Measurements from ENCODE around the gene TACC2. TPM values are rescaled to one million over a fixed set of nuclear protein-coding genes. Genes with fewer than 3 reads are reported as not detected.
A peak's percentile ranks its signal among the peaks of the same experiment; 100 is the strongest.
"Not testable (repeated sequence)": the region's sequence is repeated elsewhere in the genome, so short reads cannot be mapped to it uniquely, and the experiment has no call there.

Gene TACC2
- total and polyA plus RNA-seq, 2 experiments from 2014 or later, result 30.8 to 35.9 TPM

DNA sequence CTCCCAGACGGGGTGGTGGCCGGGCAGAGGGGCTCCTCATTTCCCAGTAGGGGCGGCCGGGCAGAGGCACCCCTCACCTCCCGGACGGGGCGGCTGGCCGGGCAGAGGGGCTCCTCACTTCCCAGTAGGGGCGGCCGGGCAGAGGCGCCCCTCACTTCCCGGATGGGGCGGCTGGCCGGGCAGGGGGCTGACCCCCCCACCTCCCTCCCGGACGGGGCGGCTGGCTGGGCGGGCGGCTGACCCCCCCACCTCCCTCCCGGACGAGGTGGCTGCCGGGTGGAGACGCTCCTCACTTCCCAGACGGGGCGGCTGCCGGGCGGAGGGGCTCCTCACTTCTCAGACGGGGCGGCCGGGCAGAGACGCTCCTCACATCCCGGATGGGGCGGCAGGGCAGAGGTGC lies 214.2 kb downstream of the TACC2 start:
- H3K9me3 Mint-ChIP-seq; H3K27me3 ChIP-seq (ENCODE audit: insufficient read depth); H3K36me3 ChIP-seq (ENCODE audit: insufficient read depth); H3K4me1 ChIP-seq (ENCODE audit: insufficient read depth); H3K27ac Mint-ChIP-seq; H3K27me3 Mint-ChIP-seq (ENCODE audit: insufficient read depth, low read depth, poor library complexity); H2AFZ ChIP-seq; H3K27ac ChIP-seq (ENCODE audit: low read depth); H3K4me2 ChIP-seq; H3K4me3 Mint-ChIP-seq; H3F3A ChIP-seq (replicated peaks; ENCODE audit: low read depth); H3K4me3 ChIP-seq; H4K20me1 ChIP-seq (replicated peaks; ENCODE audit: insufficient read depth); H3K9me2 ChIP-seq (ENCODE audit: insufficient read depth); DNase-seq (ENCODE audit: low spot score); ATAC-seq: not testable (repeated sequence)
- peaks cover 50% of the 10 kb centered on the region for H3K36me3 Mint-ChIP-seq (ENCODE audit: low read depth)
- peaks cover 12% of the 10 kb centered on the region for H3K4me1 Mint-ChIP-seq
- H3K79me2 ChIP-seq (replicated peaks; ENCODE audit: insufficient read depth), result peaks cover 17% of the 10 kb centered on the region

DNA sequence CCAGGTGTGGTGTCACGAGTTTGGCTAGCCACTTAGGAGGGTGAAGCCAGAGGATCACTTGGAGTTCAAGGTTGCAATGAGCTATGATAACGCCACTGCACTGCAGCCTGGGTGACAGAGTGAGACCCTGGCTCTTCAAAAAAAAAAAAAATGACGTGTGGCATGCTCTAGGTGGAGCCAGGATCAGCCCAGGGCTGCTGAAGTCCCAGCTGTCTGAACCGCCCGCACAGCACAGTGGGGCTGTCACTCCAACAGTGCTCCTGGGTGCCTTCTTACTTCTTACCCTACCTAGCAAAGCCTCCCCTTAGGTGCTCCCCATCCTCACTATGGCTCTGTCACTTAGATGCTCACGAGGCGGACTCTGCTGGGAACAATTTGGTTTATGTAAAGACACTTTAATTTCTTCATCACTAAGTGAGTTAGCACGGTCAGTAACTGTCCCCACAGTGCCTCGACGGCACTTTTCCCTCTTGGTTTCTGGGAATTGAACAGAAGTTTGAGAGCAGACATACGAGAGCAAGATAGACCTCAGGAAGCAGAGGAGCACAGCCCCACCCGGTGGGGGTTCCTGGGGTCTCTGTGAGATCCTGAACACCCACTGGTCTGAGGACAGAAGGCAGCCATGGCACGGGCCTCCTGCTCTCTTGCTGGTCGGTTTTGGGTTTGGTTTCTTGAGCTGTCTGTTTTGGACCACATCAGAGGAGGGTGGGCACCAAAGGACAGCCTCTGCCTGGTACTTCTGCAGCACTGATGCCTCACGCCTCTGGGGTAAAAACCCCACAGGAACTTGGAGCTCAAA lies 215.9 kb downstream of the TACC2 start:
- Histone ChIP-seq H2AFZ (no peak overlapping the region), H3K27ac (ENCODE audit: low read depth) (no peak overlapping the region), H4K20me1 (replicated peaks; ENCODE audit: insufficient read depth) (peaks cover 4% of the 10 kb centered on the region; the same call in 1 of the 2 replicates), H3K79me2 (replicated peaks; ENCODE audit: insufficient read depth) (peaks cover 24% of the 10 kb centered on the region), H3K9me2 (ENCODE audit: insufficient read depth) (no peaks in the 10 kb centered on the region), H3K27me3 (ENCODE audit: insufficient read depth) (no peaks in the 10 kb centered on the region), H3K4me3 (no peak overlapping the region), H3K4me1 (ENCODE audit: insufficient read depth) (peaks cover 4% of the 10 kb centered on the region; the same call in 1 of the 2 replicates), H3K36me3 (ENCODE audit: insufficient read depth) (no peaks in the 10 kb centered on the region), H3F3A (replicated peaks; ENCODE audit: low read depth) (no peaks in the 10 kb centered on the region), H3K4me2 (no peak overlapping the region)
- Mint-ChIP-seq H3K4me1 (peaks cover 19% of the 10 kb centered on the region), H3K27ac (no peak overlapping the region), H3K36me3 (ENCODE audit: low read depth) (peaks cover 47% of the 10 kb centered on the region), H3K27me3 (ENCODE audit: insufficient read depth, low read depth, poor library complexity) (peaks cover 9% of the 10 kb centered on the region), H3K9me3 (no peaks in the 10 kb centered on the region), H3K4me3 (no peak overlapping the region; the same call in 2 of the 3 replicates)
- TF ChIP-seq CTCF (conservative IDR thresholded peaks at IDR 0.05; ENCODE audit: low read depth in 2 of 2) (peak in 1 of 2 experiments; percentile 31; a peak in 1 of 4 replicates), ZNF331 (CRISPR knock-in tag; IDR thresholded peaks at IDR 0.05; ENCODE audit: low read depth) (no peak)
- ATAC-seq (peak; percentile 57), DNase-seq (ENCODE audit: low spot score) (no peak)

GRCh38 chr10:122206471-122207065 lies 217.6 kb downstream of the TACC2 start:
- peaks cover 4% of the 10 kb centered on the region; the same call in 1 of the 2 replicates for H4K20me1 ChIP-seq (replicated peaks; ENCODE audit: insufficient read depth)
- TF ChIP-seq REST (IDR thresholded peaks at IDR 0.05; ENCODE audit: unreplicated experiment), result no peak
- TF ChIP-seq CTCF (conservative IDR thresholded peaks at IDR 0.05; ENCODE audit: low read depth in 2 of 2), result peak; percentile 20 to 25; a peak in 3 of 4 replicates
- H3K27ac ChIP-seq (ENCODE audit: low read depth), result no peak overlapping the region
- H2AFZ ChIP-seq, result no peak overlapping the region
- H3K79me2 ChIP-seq (replicated peaks; ENCODE audit: insufficient read depth), result peaks cover 30% of the 10 kb centered on the region
- H3K4me1 ChIP-seq (ENCODE audit: insufficient read depth), result peaks cover 4% of the 10 kb centered on the region; the same call in 1 of the 2 replicates
- peaks cover 50% of the 10 kb centered on the region for H3K36me3 Mint-ChIP-seq (ENCODE audit: low read depth)
- no peak overlapping the region for H3K27ac Mint-ChIP-seq
- no peaks in the 10 kb centered on the region for H3F3A ChIP-seq (replicated peaks; ENCODE audit: low read depth)
- no peaks in the 10 kb centered on the region for H3K9me3 Mint-ChIP-seq
- H3K4me2 ChIP-seq, result no peak overlapping the region
- no peak for ATAC-seq
- H3K4me1 Mint-ChIP-seq, result peaks cover 19% of the 10 kb centered on the region
- no peak overlapping the region for H3K4me3 ChIP-seq
- DNase-seq (ENCODE audit: low spot score), result no peak
- no peak overlapping the region for H3K4me3 Mint-ChIP-seq
- H3K9me2 ChIP-seq (ENCODE audit: insufficient read depth), result no peaks in the 10 kb centered on the region
- peaks cover 8% of the 10 kb centered on the region for H3K27me3 Mint-ChIP-seq (ENCODE audit: insufficient read depth, low read depth, poor library complexity)
- no peaks in the 10 kb centered on the region for H3K27me3 ChIP-seq (ENCODE audit: insufficient read depth)
- peaks cover 3% of the 10 kb centered on the region; the same call in 1 of the 2 replicates for H3K36me3 ChIP-seq (ENCODE audit: insufficient read depth)
